ENCODE measurements around the gene SIPA1L3.

DNA sequence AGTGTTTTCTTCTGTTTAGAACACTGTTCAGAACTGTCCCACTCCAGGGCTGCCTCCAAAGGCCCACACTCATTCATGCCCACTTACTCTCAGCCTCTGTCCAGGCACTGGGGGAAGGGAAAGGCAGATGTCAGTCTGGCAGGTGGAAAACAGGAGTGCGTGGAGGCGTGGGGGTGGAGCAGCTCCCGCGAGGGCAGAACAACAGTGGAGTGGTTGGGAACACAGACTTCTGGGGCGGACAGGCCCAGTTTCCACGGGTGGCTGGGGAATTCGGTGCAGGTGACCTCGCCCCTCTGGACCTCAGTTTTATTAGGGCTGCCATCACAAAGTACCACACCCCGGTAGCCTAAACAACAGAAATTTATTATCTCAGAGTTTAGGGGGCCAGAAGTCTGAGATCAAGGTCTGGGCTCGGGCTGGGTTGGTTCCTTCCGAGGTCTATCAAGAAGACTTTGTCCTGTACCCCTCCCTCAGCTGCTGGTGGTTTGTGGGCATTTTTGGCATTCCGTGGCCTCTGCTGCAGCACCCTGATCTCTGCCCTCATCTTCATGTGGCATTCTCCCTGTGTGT, 59.7 kb downstream of the SIPA1L3 start:
- TF ChIP-seq CTCF (conservative IDR thresholded peaks at IDR 0.05; ENCODE audit: low read depth, low read length) (no peak), EZH2 (IDR thresholded peaks at IDR 0.05; ENCODE audit: borderline replicate concordance, low read depth, low read length, poor library complexity, severe bottlenecking) (no peak)

Measured in A673 (cell line).